Measurements from ENCODE around the gene BID.
"Not testable (repeated sequence)": the region's sequence is repeated elsewhere in the genome, so short reads cannot be mapped to it uniquely, and the experiment has no call there.

Gene BID

DNA sequence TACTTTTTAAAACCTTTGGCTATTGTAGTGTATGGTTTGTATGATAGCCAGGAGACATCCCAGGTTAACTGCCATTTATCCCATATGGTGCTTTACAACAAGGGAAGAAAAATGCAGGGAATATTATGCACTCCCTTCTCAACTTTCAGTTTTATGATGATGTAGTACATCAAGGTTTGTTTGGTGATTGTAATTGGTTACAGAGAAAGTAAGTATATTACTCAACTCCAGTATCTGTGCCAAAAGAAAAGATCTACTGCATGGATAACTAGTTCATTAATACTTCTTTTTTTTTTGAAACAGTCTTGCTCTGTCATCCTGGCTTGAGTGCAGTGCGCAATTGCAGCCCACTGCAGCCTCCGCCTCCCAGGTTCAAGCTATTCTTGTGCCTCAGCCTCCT lies 70.5 kb downstream of the BID start:
- DNase-seq (ENCODE audit: low read depth), result no peak

DNA sequence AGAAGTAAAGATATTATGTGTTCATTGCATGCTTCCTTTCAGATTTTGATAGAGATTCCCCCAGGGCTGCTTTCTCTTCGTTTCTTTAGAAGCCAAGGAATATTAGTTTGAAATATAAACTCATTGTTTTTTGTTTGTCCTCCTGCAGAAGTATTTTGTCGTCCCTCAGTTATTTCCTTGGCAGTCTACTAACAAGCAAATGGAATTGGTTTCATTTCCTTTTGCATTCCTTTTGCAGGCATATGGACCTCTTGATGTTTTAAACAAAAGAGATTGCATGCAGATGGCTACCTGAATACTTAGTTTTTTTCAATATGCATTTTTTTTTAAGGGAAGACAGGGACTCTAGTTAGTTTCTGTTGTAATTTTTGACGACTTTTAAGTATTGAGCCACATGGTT lies 73.5 kb downstream of the BID start:
- DNase-seq (ENCODE audit: low read depth), result no peak

DNA sequence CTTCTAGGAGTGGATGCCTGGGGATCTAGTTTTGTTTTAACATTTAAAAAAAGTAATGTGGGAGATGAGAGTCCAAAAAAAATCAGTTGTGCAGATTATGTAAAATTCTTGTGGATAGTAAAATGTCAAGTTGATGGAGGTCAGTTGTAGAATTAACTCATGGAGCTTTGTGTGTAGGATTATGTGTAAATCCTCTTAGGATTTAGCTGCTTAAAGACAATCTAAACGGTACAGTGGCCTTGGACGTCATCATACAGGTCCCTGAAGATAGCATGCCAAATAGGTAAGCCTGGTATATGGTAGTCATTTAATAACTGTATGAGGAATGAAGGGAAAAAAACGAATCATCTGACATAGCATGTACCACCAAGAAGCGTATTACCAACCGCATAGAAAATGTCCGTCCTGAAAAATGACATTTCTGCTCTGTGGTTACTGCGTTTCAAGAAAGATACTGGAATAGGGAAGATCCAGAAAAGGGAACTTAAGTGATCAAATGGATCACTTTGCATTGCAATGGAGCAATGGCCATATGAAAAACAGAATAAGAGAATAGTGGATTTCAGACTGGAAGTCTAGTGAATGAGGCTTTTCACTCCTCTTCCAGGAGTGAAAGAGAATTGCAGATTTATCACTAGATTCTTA lies 74.5 kb downstream of the BID start:
- DNase-seq (ENCODE audit: low read depth), result no peak

DNA sequence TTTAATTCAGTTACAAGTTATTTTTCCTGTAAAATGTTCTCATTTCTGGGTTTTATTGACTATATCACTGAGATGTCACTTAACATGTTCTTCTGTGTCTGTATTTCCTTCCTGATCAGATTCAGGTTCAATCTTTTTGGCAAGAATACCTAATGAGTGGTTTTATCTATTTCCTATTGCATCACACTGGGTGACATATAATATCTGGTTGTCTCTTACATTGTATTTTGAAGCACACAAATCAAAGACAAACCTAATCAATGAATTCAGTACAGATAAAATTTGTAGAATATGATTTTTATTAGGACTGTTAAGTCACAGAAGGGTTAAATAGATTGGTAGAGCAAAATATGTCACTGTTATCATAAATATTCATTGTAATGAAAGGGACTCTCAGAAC lies 75.3 kb downstream of the BID start:
- no peak for DNase-seq (ENCODE audit: low read depth)

DNA sequence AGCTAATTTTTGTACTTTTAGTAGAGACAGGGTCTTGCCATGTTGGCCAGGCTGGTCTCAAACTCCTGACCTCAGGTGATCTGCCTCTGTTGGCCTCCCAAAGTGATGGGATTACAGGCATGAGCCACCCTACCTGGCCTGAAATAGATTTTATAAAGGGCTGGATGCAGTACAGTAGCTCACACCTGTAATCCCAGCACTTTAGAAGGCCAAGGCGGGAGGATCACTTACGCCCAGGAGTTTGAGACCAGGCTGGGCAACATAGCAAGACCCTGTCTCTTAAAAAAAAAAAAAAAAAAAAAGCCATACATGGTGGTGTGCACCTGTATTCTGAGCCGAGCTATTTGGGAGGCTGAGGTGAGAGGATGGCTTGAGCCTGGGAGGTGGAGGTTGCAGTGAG lies 76.0 kb downstream of the BID start:
- not testable (repeated sequence) for DNase-seq (ENCODE audit: low read depth)

DNA sequence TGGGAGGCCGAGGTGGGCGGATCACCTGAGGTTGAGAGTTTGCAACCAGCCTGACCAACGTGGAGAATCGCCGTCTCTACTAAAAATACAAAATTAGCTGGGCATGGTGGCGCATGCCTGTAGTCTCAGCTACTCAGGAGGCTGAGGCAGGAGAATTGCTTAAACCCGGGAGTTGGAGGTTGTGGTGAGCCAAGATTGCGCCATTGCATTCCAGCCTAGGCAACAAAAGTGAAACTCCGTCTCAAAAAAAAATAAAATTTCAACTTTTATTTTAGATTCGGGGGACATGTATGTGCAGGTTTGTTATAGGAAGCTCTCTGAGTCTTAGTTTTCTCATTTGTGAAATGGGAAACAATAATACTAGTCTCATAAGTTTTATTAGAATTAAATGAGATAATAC lies 77.1 kb downstream of the BID start:
- DNase-seq (ENCODE audit: low read depth), result not testable (repeated sequence)

DNA sequence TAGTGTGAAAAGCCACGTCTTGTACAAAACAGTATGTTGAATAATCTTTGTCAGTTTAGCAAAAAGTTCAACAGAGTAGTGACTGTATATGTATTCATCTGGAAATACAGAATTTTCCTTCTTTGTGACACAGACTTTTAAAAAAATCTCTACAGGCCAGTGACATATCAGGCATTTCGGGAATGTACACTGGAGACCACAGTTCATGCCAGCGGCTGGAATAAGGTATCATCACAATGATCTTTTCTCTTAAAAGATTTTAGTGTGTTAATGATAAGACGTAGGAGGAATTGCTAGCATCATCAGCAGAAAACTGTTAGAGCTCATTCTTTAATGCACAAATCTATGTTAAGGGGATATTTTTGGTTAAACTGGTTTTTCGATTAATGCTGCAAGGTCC lies 78.3 kb downstream of the BID start:
- DNase-seq (ENCODE audit: low read depth), result no peak

DNA sequence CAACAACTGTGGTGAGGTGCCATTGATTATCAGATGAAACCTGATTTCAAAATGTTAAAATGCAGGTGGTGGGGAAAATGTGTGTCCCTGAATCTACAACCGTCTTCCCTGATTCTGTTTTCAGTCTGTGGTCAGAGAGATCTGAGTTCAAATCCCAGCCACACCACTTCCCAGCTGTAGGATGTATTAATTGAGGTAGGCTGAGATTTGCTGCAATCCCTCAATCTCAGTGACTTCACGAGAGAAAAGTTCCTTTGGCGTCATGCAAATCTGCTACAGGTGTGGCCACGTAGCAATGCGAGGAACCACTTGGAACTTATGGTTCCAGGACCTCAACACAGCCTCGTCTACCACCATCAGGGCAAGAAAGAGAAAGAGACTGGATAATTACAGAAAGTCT lies 79.5 kb downstream of the BID start:
- no peak for DNase-seq (ENCODE audit: low read depth)

DNA sequence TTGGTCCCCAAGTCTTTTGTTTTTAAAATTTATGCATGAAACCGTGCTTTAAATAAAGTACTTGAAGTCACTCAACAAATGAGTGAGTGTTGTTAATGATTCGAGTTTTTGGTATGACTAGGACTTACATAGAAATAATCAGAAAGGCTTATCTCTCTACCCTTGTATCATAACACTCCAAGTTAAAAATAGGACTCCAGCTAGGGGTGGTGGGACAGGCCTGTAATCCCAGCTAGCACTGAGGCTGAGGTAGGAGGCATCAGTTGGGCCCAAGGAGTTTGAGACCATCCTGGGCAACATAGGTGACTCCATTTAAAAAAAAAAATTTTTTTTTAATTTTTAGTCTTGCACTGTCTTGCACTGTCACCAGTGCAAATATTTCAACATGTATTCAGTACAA lies 80.1 kb downstream of the BID start:
- no peak for DNase-seq (ENCODE audit: low read depth)

DNA sequence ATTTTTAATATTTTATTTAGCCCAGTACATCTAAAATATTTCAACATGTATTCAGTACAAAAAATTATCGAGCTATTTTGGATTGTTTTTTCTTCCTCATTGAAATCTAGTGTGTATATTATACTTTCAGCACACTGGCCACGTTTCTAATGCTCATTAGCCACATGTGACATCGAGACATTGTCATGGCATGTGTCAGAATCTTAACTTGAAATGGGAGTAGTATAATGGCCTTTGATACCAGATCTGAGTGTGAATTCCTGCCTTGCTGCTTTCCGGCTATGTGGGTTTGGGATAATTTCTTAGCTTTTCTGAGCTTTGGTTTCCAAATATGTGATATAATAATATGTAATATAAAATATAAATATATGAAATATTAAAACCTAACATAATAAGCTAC lies 81.4 kb downstream of the BID start:
- DNase-seq (ENCODE audit: low read depth), result no peak

DNA sequence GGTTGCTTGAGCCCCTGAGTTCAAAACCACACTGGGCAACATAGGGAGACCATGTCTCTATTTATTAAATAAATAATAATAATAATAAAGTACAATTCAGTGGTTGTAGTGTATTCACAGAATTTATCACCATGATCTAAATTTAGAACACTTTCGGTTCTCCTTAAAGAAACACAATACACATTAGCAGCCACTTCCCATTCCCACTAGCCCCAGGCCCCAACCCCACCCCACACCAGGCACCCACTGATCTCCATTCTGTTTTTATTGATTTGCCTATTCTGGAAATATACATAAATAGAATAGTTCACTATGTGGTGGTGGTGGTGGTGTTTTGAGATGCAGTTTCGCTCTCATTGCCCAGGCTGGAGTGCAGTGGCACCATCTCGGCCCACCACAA lies 90.0 kb downstream of the BID start:
- no peak for DNase-seq (ENCODE audit: low read depth)
